Measurements from ENCODE around the gene VSTM5. TPM values are rescaled to one million over a fixed set of nuclear protein-coding genes. Genes with fewer than 3 reads are reported as not detected.

VSTM5 gene
- polyA plus RNA-seq, 3 donors: not detected

GRCh38 chr11:93832780-93833179 is 17.6 kb downstream of the VSTM5 start:
- no peak overlapping the region for H2AFZ ChIP-seq (ENCODE audit: insufficient read depth, low read depth, low read length, poor library complexity, severe bottlenecking)
- H3K4me2 ChIP-seq (replicated peaks; ENCODE audit: extremely low read depth, low read length, poor library complexity, severe bottlenecking): no peak overlapping the region
- no peaks in the 10 kb centered on the region for H3K36me3 Mint-ChIP-seq
- WGBS (ENCODE audit: insufficient coverage): no CpG with 5 or more reads among the region's 1 CpG
- no peaks in the 10 kb centered on the region for H3K4me1 ChIP-seq (ENCODE audit: control insufficient read depth in 1 of 2, insufficient read depth in 2 of 2, low read length in 2 of 2)
- no peaks in the 10 kb centered on the region for H3K36me3 ChIP-seq (replicated peaks in 1 of 2; ENCODE audit: control insufficient read depth in 1 of 2, insufficient read depth in 2 of 2, low read length in 2 of 2)
- intact Hi-C loops (cut with micrococcal nuclease): no loop called here
- no peak for TF ChIP-seq CTCF (IDR thresholded peaks at IDR 0.05)
- no peaks in the 10 kb centered on the region for H3K4me1 Mint-ChIP-seq
- H3K27ac ChIP-seq (ENCODE audit: low read depth in 1 of 2, low read length in 2 of 2): no peak overlapping the region
- no peaks in the 10 kb centered on the region for H4K20me1 ChIP-seq (ENCODE audit: insufficient read depth, low read length)
- H3K27me3 ChIP-seq (ENCODE audit: control insufficient read depth in 2 of 2, insufficient read depth in 2 of 2, low read length in 2 of 2): no peaks in the 10 kb centered on the region
- no peaks in the 10 kb centered on the region for H3K79me2 ChIP-seq (ENCODE audit: insufficient read depth, low read length)
- H3K9ac ChIP-seq (ENCODE audit: insufficient read depth, low read length, poor library complexity, severe bottlenecking): no peak overlapping the region
- no peak overlapping the region for H3K27ac Mint-ChIP-seq
- H3K9me3 ChIP-seq (replicated peaks in 1 of 2; ENCODE audit: control insufficient read depth in 1 of 2, insufficient read depth in 1 of 2, low read length in 2 of 2): no peaks in the 10 kb centered on the region
- peaks cover 0 to 4% (median 1%) of the 10 kb centered on the region in 3 donors for H3K27me3 Mint-ChIP-seq (ENCODE audit: low read depth in 3 of 3)
- no peak for DNase-seq
- no peak overlapping the region for H3K4me3 Mint-ChIP-seq
- peaks cover 0 to 3% (median 1%) of the 10 kb centered on the region in 7 donors for H3K9me3 Mint-ChIP-seq
- no peak overlapping the region for H3K4me3 ChIP-seq (replicated peaks in 1 of 3; ENCODE audit: low read depth in 2 of 3, low read length in 3 of 3)

GRCh38 chr11:93831343-93832127 is 18.9 kb downstream of the VSTM5 start:
- no peaks in the 10 kb centered on the region for H3K36me3 Mint-ChIP-seq
- no peaks in the 10 kb centered on the region for H3K4me1 Mint-ChIP-seq
- Histone ChIP-seq H3K9me3 (replicated peaks in 1 of 2; ENCODE audit: control insufficient read depth in 1 of 2, insufficient read depth in 1 of 2, low read length in 2 of 2) (no peaks in the 10 kb centered on the region), H3K27me3 (ENCODE audit: control insufficient read depth in 2 of 2, insufficient read depth in 2 of 2, low read length in 2 of 2) (no peaks in the 10 kb centered on the region), H2AFZ (ENCODE audit: insufficient read depth, low read depth, low read length, poor library complexity, severe bottlenecking) (no peak overlapping the region), H3K4me3 (replicated peaks in 1 of 3; ENCODE audit: low read depth in 2 of 3, low read length in 3 of 3) (no peak overlapping the region), H3K27ac (ENCODE audit: low read depth in 1 of 2, low read length in 2 of 2) (no peak overlapping the region), H3K36me3 (replicated peaks in 1 of 2; ENCODE audit: control insufficient read depth in 1 of 2, insufficient read depth in 2 of 2, low read length in 2 of 2) (no peaks in the 10 kb centered on the region), H4K20me1 (ENCODE audit: insufficient read depth, low read length) (no peaks in the 10 kb centered on the region), H3K9ac (ENCODE audit: insufficient read depth, low read length, poor library complexity, severe bottlenecking) (no peak overlapping the region), H3K4me2 (replicated peaks; ENCODE audit: extremely low read depth, low read length, poor library complexity, severe bottlenecking) (no peak overlapping the region), H3K79me2 (ENCODE audit: insufficient read depth, low read length) (no peaks in the 10 kb centered on the region), H3K4me1 (ENCODE audit: control insufficient read depth in 1 of 2, insufficient read depth in 2 of 2, low read length in 2 of 2) (no peaks in the 10 kb centered on the region)
- H3K4me3 Mint-ChIP-seq: no peak overlapping the region
- TF ChIP-seq CTCF (IDR thresholded peaks at IDR 0.05): no peak
- peaks cover 0 to 3% (median 1%) of the 10 kb centered on the region in 7 donors for H3K9me3 Mint-ChIP-seq
- DNase-seq: no peak
- H3K27ac Mint-ChIP-seq: no peak overlapping the region
- WGBS (ENCODE audit: insufficient coverage): 100% methylated on average over 1 of the region's 3 CpGs
- intact Hi-C loops (cut with micrococcal nuclease): no loop called here
- H3K27me3 Mint-ChIP-seq (ENCODE audit: low read depth in 3 of 3): peaks cover 0 to 4% (median 1%) of the 10 kb centered on the region in 3 donors
